HG02623 (cell line): ENCODE data around the gene ACAP3.

Source experiments
- ATAC-seq: cut with Tn5 transposase; IDR thresholded peaks from one replicate; pipeline ENCODE4 v1.9.1; 2021; ENCODE audit warnings: moderate library complexity; ENCODE audit not compliant: unreplicated experiment

The ACAP3 gene

DNA sequence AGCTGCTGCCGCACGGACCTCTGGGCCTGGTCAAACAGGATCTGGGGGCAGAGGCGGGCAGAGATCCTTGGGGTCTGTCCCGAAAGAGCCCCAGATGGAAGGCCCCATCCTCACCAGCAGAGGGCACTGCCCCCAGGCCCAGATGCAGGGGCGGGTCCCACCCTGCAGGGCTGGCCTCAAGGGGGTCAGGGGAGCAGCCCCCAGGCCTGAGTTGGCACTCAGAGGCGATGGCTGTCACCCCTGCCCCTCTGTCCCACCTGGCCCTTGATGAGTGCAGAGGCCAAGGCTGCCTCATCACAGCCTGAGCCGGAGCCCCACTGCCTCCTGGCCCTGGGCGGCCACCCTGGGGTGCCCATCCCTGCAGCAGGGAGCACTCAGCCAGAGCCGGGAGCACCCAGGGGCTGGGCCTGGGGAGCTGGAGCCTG lies 5.7 kb downstream of the ACAP3 start:
- no peak for ATAC-seq

DNA sequence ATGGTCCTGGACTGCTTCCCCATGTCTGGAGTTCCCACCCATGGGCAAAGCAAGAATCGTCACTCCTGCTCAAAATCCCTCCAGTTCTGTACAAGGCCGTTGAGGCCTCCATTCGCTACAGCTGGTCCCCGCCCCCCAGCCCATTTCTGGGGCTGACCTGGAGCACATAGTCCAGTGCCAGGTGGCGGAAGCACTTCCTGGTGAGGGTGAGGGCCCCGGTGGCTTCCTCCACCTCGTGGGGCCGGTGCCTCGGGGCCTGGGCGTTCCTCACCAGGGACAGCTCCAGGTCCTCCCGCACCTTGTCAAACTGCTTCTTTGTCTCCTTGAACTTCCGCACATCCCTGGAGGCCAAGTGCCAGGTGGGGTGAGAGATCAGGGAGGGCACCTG lies 7.4 kb downstream of the ACAP3 start:
- no peak for ATAC-seq

DNA sequence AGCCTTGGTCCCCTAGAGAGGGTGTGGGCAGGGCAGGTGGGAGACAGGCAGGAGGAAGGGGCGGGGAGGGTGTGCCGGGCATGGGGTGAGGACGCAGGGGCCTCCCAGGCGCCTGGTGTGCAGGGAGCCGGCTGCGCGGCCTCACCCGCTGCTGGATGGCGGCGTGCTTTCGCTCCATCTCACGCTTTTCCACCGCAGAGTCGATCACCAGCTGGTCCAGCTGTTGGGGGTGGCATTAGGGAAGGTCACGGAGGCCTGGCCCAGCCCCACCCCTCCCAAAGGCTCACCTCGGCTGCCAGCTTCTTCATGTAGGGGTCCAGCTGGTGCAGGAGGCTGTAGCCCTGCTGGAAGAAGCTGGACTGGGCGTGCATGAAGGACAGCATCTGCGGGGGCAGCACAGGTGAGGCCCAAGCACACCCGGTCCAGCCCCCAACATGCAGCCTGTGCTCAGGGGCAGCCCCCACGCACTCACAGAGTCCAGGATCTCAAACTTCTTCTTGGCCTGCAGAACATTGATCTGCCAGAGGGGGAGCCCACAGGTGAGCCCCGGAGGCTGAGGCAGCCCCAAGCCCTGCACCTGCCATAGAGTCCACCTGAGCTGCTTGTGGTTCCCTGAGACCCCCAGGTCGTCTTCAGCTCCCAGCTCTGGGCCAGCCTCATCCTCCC lies 7.9 kb downstream of the ACAP3 start:
- no peak for ATAC-seq

GRCh38 chr1:1298861-1299685 lies 8.7 kb downstream of the ACAP3 start:
- ATAC-seq: no peak

- ATAC-seq: no peak
Measured at GRCh38 chr1:1297802-1298424, 9.8 kb downstream of the ACAP3 start.

GRCh38 chr1:1296070-1297061 lies 11.4 kb downstream of the ACAP3 start:
- no peak for ATAC-seq

DNA sequence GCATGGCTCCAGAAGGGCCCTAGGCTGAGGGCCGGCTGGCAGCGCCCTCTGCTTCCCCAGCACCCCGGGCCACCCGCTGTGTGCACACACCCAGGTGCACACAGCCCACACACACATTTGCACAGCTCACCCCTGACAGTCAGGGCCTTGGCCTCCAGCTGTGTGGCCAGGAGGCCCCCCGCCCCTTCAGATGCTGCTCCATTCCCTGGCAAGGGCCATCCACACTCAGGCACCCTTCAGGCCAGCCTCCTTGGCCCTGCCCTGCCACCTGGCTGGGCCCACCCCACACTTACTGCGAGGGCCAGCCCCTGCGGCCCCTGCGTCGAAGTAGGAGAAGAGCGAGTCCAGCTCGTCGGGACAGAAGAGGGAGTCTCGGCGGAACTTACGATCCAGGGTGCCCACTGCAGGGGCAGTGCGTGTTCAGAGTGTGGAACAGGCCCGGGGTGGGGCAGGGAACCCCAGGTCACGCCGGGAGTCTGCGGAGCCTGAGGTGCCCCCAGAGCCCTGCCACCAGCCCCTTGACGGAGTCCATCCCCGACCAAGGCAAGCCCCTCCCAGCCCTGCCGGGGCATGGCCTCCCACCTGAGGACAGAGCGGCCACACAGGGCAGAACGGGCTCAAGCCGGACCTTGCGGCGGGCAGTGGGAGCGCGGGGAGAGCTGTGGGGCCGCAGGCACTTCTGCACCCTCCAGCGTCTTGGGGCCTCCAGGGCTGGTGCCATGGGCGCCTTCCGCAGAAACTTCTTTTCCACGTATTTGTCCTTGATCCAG lies 12.4 kb downstream of the ACAP3 start:
- ATAC-seq: no peak

GRCh38 chr1:1294250-1294890 lies 13.4 kb downstream of the ACAP3 start:
- ATAC-seq: no peak

DNA sequence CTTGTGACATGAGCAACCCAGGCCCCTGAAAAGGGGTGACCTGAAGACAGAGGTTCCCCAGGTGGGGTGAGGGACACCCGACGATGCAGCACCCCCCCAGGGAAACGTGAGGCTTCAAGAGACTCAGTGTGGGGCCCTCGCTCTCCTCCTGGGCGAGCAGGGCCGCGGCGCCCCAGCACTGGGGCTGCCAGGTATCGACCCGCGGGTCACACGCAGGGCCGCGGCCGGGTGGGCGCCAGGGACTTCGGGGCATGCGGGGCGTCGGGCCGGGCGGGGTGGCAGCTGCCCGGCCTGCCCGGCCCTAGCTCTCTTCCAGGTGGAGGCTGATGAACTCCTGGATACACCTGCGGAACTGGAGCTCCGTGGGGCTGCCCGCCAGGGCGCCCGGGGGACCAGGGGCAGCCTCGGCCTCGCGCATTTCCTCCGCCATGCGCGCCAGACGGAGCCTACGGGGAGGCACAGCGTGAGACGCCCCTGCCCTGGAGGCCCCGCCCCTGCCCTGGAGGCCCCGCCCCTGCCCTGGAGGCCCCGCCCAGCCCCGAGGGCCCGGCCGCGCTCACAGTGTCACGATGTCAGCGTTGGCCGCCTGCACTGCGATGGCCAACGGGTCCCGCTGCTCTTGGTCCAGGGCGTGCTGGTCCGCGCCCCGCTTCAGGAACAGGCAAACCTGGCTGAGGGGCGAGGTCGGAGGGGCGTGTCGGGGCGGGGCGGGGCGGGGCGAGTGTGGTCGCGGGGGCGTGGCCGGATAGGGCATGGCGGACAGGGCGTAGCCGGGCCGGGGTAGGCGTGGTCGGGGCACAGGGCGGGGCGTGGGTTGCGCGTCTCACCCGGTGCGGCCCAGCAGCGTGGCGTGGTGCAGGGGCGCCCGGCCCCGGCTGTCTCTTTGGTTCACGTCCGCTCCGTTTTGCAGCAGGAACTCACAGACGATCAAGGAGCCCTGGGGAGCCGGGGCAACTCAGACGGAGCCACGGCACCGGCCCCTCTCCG lies 14.2 kb downstream of the ACAP3 start:
- ATAC-seq: no peak

DNA sequence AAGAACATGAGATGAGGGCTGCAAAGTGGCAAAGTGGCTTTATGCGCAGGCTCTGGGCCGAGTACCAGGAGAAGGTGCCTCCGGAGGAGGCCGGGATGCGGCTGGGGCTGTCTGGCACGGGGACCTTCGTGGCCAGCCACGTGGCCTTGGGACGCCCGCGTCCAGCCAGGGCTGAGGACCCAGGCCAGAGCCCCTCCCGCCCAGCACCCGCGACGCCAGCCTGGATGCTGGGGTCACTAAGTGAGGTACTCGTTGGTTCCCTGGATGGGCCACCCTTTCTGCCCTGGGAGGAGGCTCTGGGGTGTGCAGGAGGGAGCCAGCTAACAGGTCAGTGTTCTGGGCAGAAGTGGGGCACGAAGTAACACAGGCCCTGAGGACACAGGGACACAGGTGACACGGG lies 14.9 kb downstream of the ACAP3 start:
- no peak for ATAC-seq

DNA sequence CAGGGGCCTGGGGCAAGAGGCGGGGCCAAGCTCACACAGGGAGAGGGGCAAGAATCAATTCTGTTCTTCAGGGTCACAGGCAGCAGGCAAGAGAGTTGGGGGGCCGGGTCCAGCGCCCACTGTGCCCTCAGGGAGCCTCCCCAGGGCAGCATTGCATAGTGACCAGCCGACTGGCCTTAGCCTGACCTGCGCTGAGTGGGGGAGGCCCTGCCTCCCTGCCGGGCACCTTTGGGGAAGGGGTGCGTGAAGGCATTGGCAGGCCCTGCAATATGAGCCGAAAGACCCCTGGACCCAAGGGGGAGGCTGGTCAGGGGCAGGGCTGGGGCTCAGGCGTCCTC lies 15.3 kb downstream of the ACAP3 start:
- no peak for ATAC-seq

DNA sequence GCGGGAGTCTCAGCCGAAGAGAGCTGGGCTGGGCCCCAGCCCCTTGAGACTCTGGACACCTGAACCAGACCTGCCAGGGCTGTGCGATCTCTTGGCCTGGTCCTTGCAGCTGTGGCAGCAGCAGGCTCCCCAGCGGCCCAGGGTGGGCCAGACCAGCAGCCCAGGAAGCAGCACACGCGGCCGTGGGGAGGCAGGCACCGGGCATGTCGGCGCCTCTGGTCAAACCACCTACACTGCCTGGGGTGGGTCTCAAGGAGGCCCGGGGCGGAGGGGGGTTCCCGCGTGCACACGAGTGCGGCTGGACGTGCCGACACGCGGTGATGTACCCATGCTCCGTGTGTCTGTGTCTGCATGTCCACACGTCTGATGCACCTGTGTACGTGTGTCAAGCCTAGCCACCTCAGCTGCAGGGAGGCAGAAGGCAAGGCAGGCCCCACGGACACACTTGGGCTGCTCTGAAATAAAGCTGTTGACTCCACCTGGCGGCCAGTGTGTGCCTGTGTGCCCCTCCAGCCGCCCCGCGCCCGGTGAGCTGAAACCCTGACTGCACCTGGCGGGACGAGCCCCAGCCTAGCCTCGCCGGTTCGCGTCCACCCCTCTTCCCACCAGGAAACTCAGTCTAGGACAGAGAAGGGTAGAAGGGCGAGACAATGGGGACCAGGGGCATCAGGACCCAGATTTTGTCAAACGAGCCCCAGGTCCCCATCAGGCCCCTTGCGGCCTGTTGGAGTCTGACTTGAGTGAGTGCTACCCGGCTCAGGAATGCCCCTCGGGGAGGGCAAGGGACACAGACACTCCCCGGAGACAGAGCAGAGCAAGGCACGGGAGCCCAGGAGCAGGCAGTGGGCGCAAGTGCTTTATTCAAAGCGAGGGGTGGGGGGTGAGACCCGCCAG lies 15.9 kb downstream of the ACAP3 start:
- ATAC-seq: no peak

DNA sequence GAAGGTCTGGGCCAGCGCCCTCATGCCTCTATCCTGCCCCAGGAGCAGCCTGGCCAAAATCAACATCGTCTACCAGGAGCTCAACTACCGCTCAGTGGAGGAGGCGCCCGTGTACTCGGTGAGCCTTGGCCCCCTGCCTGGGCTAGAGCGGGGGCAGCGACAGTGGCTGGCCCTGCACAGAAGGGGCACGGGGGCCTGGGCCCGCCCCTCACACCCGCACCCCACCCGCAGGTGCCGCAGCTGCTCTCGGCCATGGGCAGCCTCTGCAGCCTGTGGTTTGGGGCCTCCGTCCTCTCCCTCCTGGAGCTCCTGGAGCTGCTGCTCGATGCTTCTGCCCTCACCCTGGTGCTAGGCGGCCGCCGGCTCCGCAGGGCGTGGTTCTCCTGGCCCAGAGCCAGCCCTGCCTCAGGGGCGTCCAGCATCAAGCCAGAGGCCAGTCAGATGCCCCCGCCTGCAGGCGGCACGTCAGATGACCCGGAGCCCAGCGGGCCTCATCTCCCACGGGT lies 16.7 kb downstream of the ACAP3 start:
- ATAC-seq: no peak

DNA sequence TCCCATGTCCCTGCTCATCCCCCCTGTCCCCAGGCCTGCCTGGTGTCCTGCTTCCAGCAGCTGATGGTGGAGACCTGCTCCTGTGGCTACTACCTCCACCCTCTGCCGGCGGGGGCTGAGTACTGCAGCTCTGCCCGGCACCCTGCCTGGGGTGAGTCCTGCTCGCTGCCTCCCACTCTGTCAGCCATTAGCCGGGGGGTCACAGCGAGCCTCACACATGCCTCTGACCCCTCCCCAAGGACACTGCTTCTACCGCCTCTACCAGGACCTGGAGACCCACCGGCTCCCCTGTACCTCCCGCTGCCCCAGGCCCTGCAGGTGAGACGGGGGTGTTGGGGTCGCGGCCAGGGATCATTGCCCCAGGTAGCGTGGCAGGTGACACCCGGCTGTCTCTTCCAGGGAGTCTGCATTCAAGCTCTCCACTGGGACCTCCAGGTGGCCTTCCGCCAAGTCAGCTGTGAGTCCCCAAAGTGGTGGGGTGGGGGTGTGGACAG lies 17.4 kb downstream of the ACAP3 start:
- ATAC-seq: no peak

DNA sequence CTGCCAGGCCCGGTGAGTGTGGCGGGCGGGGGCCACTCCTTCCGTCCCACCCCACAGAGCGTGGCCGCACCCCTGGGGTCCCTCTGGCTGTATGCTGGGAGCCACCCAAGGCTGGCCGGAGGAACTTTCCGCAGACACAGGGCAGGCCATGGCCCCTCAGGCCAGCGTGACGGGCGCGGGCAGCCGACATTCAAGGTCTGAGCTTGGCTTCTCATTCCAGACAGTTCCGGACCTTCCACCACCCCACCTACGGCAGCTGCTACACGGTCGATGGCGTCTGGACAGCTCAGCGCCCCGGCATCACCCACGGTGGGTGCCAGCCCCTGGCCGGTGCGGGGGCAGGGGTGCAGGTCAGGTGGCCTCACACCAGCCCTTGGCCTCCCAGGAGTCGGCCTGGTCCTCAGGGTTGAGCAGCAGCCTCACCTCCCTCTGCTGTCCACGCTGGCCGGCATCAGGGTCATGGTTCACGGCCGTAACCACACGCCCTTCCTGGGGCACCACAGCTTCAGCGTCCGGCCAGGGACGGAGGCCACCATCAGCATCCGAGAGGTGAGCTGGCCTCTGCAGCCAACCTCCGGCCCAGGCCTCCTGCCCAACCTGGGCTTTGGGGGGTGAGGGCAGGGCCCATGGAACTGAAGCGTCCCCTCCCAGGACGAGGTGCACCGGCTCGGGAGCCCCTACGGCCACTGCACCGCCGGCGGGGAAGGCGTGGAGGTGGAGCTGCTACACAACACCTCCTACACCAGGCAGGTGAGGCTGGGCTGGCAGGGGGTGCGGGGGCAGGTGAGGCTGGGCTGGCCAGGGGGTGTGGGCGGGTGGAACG lies 20.2 kb downstream of the ACAP3 start:
- ATAC-seq: no peak
